Smooth muscle cell (in vitro differentiated cells): ENCODE results near the gene GAS7. TPM values are rescaled to one million over a fixed set of nuclear protein-coding genes. Genes with fewer than 3 reads are reported as not detected.

Experiments used
- DNase-seq: peaks from one replicate; lab custom pipeline; 2025; ENCODE audit not compliant: unreplicated experiment; lab: John Stamatoyannopoulos, UW
- H2AFZ ChIP-seq: fragments of 200-600 bp; sonication (generic); 2 replicates; pipeline ENCODE4 v1.6.0; 2016; ENCODE audit warnings: antibody characterized with exemption, low read depth, mild to moderate bottlenecking
- H3F3A ChIP-seq: fragments of 200-600 bp; sonication (generic); 2 replicates; pipeline ENCODE4 v1.6.0; 2017; ENCODE audit warnings: antibody characterized with exemption, low read depth
- H3K27ac ChIP-seq: fragments of 200-600 bp; sonication (generic); 2 replicates; pipeline ENCODE4 v1.5.1; 2016; ENCODE audit warnings: low read depth, mild to moderate bottlenecking
- H3K27me3 ChIP-seq: fragments of 200-600 bp; sonication (generic); 2 replicates; pipeline ENCODE4 v1.6.1; 2016; ENCODE audit warnings: low read depth, mild to moderate bottlenecking
- H3K36me3 ChIP-seq: fragments of 200-600 bp; sonication (generic); 2 replicates; pipeline ENCODE4 v1.5.1; 2016; ENCODE audit warnings: low read depth
- H3K4me1 ChIP-seq: fragments of 200-600 bp; sonication (generic); 2 replicates; pipeline ENCODE4 v1.5.1; 2016; ENCODE audit warnings: low read depth
- H3K4me2 ChIP-seq: fragments of 200-600 bp; sonication (generic); 2 replicates; pipeline ENCODE4 v1.6.0; 2016; ENCODE audit warnings: mild to moderate bottlenecking
- H3K4me3 ChIP-seq: fragments of 200-600 bp; sonication (generic); 2 replicates; pipeline ENCODE4 v1.5.1; 2016; ENCODE audit warnings: mild to moderate bottlenecking
- H3K79me2 ChIP-seq: fragments of 200-600 bp; sonication (generic); 2 replicates; pipeline ENCODE4 v1.6.0; 2016; ENCODE audit warnings: low read depth, mild to moderate bottlenecking
- H3K9ac ChIP-seq: fragments of 200-600 bp; sonication (generic); 2 replicates; pipeline ENCODE4 v1.6.0; 2016; ENCODE audit warnings: low read depth
- H3K9me3 ChIP-seq: fragments of 200-600 bp; sonication (generic); replicated peaks from 2 replicates; pipeline ENCODE4 v1.5.1; 2016; ENCODE audit warnings: low read depth
- H4K20me1 ChIP-seq: fragments of 200-600 bp; sonication (generic); 2 replicates; pipeline ENCODE4 v1.6.0; 2016; ENCODE audit warnings: low read depth
- CTCF ChIP-seq: fragments of 200-600 bp; sonication (generic); IDR thresholded peaks from 2 replicates; pipeline ENCODE4 v1.5.1; 2017; ENCODE audit warnings: borderline replicate concordance, mild to moderate bottlenecking, antibody characterized with exemption; ENCODE audit not compliant: insufficient read depth, poor library complexity, severe bottlenecking
- WGBS: methylation state at CpG from one replicate; pipeline ENCODE4 v1.1.7; 2016; ENCODE audit warnings: low lambda C conversion rate; 5-methylcytosine and 5-hydroxymethylcytosine counted together
- polyA plus RNA-seq: library from polyadenylated mRNA; unstranded; fragments of >200 nt; fragmentation: Nextera tagmentation; extraction: Ambion mirVana; gene quantifications from 2 replicates; pipeline ENCODE4 v1.2.1, GENCODE V29; 2016
- total RNA-seq: library from RNA; depleted of rRNA; stranded (reverse); fragments of >200 nt; gene quantifications from 2 replicates; pipeline ENCODE4 v1.2.3, GENCODE V29; 2014

GAS7 gene
- total and polyA plus RNA-seq, 2 experiments from 2014 or later: 86.8 to 103 TPM

- H3K9me3 ChIP-seq: no peaks in the 10 kb centered on the region
- H3K79me2 ChIP-seq: peaks cover 96% of the 10 kb centered on the region
- H3K4me1 ChIP-seq: no peaks in the 10 kb centered on the region
- no peak overlapping the region for H3K9ac ChIP-seq
- H3K4me2 ChIP-seq: no peak overlapping the region
- no peak for DNase-seq
- WGBS: 98% methylated on average over 3 of the region's 3 CpGs
- no peaks in the 10 kb centered on the region for H3K27me3 ChIP-seq
- H3K36me3 ChIP-seq: no peaks in the 10 kb centered on the region
- no peaks in the 10 kb centered on the region for H3F3A ChIP-seq
- H4K20me1 ChIP-seq: peaks cover 100% of the 10 kb centered on the region
- no peak overlapping the region for H3K27ac ChIP-seq
- H2AFZ ChIP-seq: no peak overlapping the region
- no peak for TF ChIP-seq CTCF
- no peak overlapping the region for H3K4me3 ChIP-seq
Observed at GRCh38 chr17:10070690-10071089, 127.7 kb downstream of the GAS7 start.

- no peak for DNase-seq
- H3K9ac ChIP-seq: no peak overlapping the region
- TF ChIP-seq CTCF: no peak
Observed at GRCh38 chr17:10069301-10069700, 129.1 kb downstream of the GAS7 start.

GRCh38 chr17:10067446-10068143 is 130.8 kb downstream of the GAS7 start:
- no peaks in the 10 kb centered on the region for H3K9me3 ChIP-seq
- H3K27ac ChIP-seq: no peak overlapping the region
- no peak for TF ChIP-seq CTCF
- H3K4me1 ChIP-seq: peaks cover 4% of the 10 kb centered on the region
- WGBS: 82% methylated on average over 8 of the region's 8 CpGs
- no peak overlapping the region for H3K4me2 ChIP-seq
- no peak overlapping the region for H2AFZ ChIP-seq
- no peaks in the 10 kb centered on the region for H3K27me3 ChIP-seq
- H3K4me3 ChIP-seq: no peak overlapping the region
- no peaks in the 10 kb centered on the region for H3K36me3 ChIP-seq
- peaks cover 100% of the 10 kb centered on the region for H4K20me1 ChIP-seq
- H3K9ac ChIP-seq: no peak overlapping the region
- DNase-seq: no peak
- no peaks in the 10 kb centered on the region for H3F3A ChIP-seq
- peaks cover 94% of the 10 kb centered on the region for H3K79me2 ChIP-seq

More at GRCh38 chr17:10069301-10069700, 129.1 kb downstream of the GAS7 start:
- H3F3A ChIP-seq: no peaks in the 10 kb centered on the region
- H3K27ac ChIP-seq: no peak overlapping the region
- H3K4me1 ChIP-seq: no peaks in the 10 kb centered on the region
- H3K79me2 ChIP-seq: peaks cover 96% of the 10 kb centered on the region
- no peaks in the 10 kb centered on the region for H3K27me3 ChIP-seq
- no peak overlapping the region for H3K4me2 ChIP-seq
- H3K36me3 ChIP-seq: no peaks in the 10 kb centered on the region
- 91% methylated on average over 5 of the region's 5 CpGs for WGBS
- H2AFZ ChIP-seq: no peak overlapping the region
- H3K9me3 ChIP-seq: no peaks in the 10 kb centered on the region
- H3K4me3 ChIP-seq: no peak overlapping the region
- peaks cover 100% of the 10 kb centered on the region for H4K20me1 ChIP-seq

- Histone ChIP-seq H3K27me3 (no peaks in the 10 kb centered on the region), H3K9me3 (no peaks in the 10 kb centered on the region), H4K20me1 (peaks cover 100% of the 10 kb centered on the region), H3K4me1 (peaks cover 18% of the 10 kb centered on the region), H3K4me2 (peak overlapping the region; percentile 57), H3K79me2 (peaks cover 89% of the 10 kb centered on the region), H3K4me3 (no peak overlapping the region), H3K9ac (no peak overlapping the region), H2AFZ (no peak overlapping the region), H3F3A (peaks cover 3% of the 10 kb centered on the region), H3K27ac (peak overlapping the region; percentile 73), H3K36me3 (no peaks in the 10 kb centered on the region)
- 99% methylated on average over 3 of the region's 3 CpGs for WGBS
- TF ChIP-seq CTCF: no peak
- no peak for DNase-seq
Observed at GRCh38 chr17:10064536-10064935, 133.9 kb downstream of the GAS7 start.
